DND-41 (cell line): Measurements from ENCODE around the gene CDH23.

Experiments
- ATAC-seq: fragments of 200-7000 bp; cut with Tn5 transposase; 3 replicates; pipeline ENCODE4 v1.9.1; 2021; ENCODE audit warnings: low read depth; ENCODE audit not compliant: insufficient read depth
- DNase-seq: peaks from one replicate; pipeline ENCODE4 v3.0.0-alpha.2; 2020
- H2AFZ ChIP-seq: 2 replicates; pipeline ENCODE4 v1.6.0; 2012; ENCODE audit warnings: low read depth, low read length
- H3K27ac ChIP-seq: 2 replicates; pipeline ENCODE4 v1.5.1; 2012; ENCODE audit warnings: low read length, inconsistent platforms
- H3K27me3 ChIP-seq: fragments of 200-600 bp; sonication (generic); 2 replicates; pipeline ENCODE4 v1.6.0; 2012; ENCODE audit warnings: low read length, mild to moderate bottlenecking, inconsistent platforms; ENCODE audit not compliant: insufficient read depth, poor library complexity
- H3K36me3 ChIP-seq: 2 replicates; pipeline ENCODE4 v1.5.1; 2012; ENCODE audit warnings: low read length, inconsistent platforms; ENCODE audit not compliant: insufficient read depth
- H3K4me1 ChIP-seq: 2 replicates; pipeline ENCODE4 v1.5.1; 2012; ENCODE audit warnings: mild to moderate bottlenecking, low read length; ENCODE audit not compliant: insufficient read depth
- H3K4me2 ChIP-seq: 2 replicates; pipeline ENCODE4 v1.6.0; 2012; ENCODE audit warnings: mild to moderate bottlenecking, moderate library complexity, low read length, inconsistent platforms; ENCODE audit not compliant: insufficient read depth
- H3K4me3 ChIP-seq, 2 experiments: fragments of 200-600 bp in 1 of 2; shearing (Covaris generic) in 1 of 2; 2 replicates each; pipeline ENCODE4 v1.5.1; 2012 to 2016; ENCODE audit warnings: inconsistent platforms in 2 of 2, low read length in 2 of 2, mild to moderate bottlenecking in 2 of 2, low read depth in 1 of 2, moderate library complexity in 1 of 2
- H3K79me2 ChIP-seq: 2 replicates; pipeline ENCODE4 v1.6.0; 2012; ENCODE audit warnings: low read length, inconsistent platforms; ENCODE audit not compliant: insufficient read depth
- H3K9ac ChIP-seq: 2 replicates; pipeline ENCODE4 v1.6.0; 2012; ENCODE audit warnings: low read depth, mild to moderate bottlenecking, inconsistent platforms, low read length, moderate library complexity
- H3K9me3 ChIP-seq: 2 replicates; pipeline ENCODE4 v1.5.1; 2012; ENCODE audit warnings: low read length, moderate library complexity, mild to moderate bottlenecking, inconsistent platforms; ENCODE audit not compliant: insufficient read depth, severe bottlenecking
- H4K20me1 ChIP-seq: 2 replicates; pipeline ENCODE4 v1.6.0; 2012; ENCODE audit warnings: low read length; ENCODE audit not compliant: insufficient read depth
- CTCF ChIP-seq: IDR thresholded peaks from 2 replicates; pipeline ENCODE4 v1.5.1; 2012; ENCODE audit warnings: borderline replicate concordance, low read length, moderate library complexity, mild to moderate bottlenecking; ENCODE audit not compliant: poor library complexity, severe bottlenecking; ENCODE audit errors: extremely low read depth
- EZH2 ChIP-seq: IDR thresholded peaks from 3 replicates; pipeline ENCODE4 v1.6.1; 2012; ENCODE audit warnings: borderline replicate concordance, low read depth, mild to moderate bottlenecking, moderate library complexity, low read length, inconsistent platforms; ENCODE audit not compliant: severe bottlenecking

CDH23 gene

DNA sequence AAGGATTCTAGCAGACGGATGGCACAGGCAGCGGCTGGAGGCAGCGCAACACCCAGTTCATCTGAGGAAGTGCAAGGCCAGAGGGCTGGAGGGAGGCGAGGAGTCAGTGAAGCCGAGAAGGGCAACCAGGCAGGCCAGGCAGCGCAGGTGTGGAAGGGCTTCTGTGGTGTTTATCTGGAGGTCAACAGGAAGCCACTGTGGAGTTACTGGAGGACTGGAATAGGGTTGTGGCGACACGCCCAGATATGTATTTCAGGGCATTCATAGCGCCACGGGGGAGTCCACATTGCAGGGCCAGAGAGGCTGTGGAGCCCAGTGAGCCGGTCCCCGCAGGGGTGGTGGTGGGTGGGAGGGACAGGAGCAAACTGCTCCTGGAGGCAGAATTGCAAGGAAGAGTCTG is 150.6 kb downstream of the CDH23 start:
- Histone ChIP-seq H2AFZ (no peak overlapping the region), H3K4me1 (no peaks in the 10 kb centered on the region), H3K36me3 (no peaks in the 10 kb centered on the region), H3K27ac (no peak overlapping the region), H3K4me2 (no peak overlapping the region), H3K27me3 (peaks cover 13% of the 10 kb centered on the region), H3K4me3 (no peak overlapping the region), H3K79me2 (no peaks in the 10 kb centered on the region), H3K9me3 (no peaks in the 10 kb centered on the region), H3K9ac (no peak overlapping the region), H4K20me1 (no peaks in the 10 kb centered on the region; the same call in 1 of the 2 replicates)
- DNase-seq (no peak), ATAC-seq (no peak)
- TF ChIP-seq CTCF (no peak), EZH2 (no peak)

DNA sequence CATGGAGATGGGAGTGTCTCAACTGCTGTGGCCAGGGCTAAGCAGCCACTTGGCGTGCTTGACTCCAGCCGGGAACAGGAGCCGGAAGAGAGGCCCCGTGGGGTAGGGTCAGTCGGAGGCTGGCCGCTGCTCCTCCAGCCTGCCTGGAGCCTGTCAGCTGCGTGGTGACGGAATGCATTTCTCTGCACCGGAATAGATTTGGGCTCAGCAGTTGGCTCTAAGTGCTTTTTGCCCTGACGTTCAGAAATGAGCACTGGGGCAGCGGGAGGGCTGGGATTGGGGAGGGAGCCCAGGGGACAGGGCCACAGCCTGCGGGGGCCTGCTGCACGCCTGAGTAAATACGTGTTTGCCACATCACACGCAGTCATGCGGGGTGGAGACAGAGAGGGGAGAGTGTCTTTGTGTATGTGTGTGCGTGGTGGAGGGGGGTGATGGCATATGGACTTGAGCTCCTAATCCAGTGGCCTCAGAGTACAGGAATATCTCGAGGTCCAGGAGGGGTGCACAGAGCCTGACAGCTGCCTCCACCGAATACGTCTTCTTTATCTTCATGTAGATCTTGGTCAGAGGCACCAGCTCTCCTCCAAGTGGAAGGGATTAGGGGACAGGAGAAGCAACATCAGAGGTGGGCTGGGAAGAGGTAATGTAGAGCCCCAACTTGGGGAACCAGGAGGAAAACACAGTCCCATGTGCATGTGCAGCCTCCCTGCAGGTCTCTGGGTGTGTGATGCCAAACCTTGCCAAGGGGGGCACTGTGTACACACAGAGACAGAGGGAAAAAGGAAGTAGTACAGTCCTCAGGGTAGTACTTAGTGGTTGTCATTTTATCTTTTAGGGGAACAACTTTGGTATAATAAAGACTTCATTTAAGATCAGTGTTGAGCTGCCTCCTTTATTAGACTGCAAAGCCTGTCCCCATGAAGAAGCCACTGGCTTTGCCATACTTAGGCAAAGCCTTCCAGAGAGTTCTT is 151.4 kb downstream of the CDH23 start:
- peaks cover 13% of the 10 kb centered on the region for H3K27me3 ChIP-seq
- no peaks in the 10 kb centered on the region for H3K9me3 ChIP-seq
- ATAC-seq (peak; percentile 86), DNase-seq (peak; percentile 44)
- no peak overlapping the region for H3K27ac ChIP-seq
- no peaks in the 10 kb centered on the region; the same call in 1 of the 2 replicates for H4K20me1 ChIP-seq
- no peak overlapping the region for H3K4me3 ChIP-seq
- TF ChIP-seq EZH2 (no peak), CTCF (peak; percentile 64)
- H3K79me2 ChIP-seq = no peaks in the 10 kb centered on the region
- no peaks in the 10 kb centered on the region for H3K4me1 ChIP-seq
- H3K36me3 ChIP-seq = no peaks in the 10 kb centered on the region
- H2AFZ ChIP-seq = no peak overlapping the region
- H3K4me2 ChIP-seq = no peak overlapping the region
- no peak overlapping the region for H3K9ac ChIP-seq

DNA sequence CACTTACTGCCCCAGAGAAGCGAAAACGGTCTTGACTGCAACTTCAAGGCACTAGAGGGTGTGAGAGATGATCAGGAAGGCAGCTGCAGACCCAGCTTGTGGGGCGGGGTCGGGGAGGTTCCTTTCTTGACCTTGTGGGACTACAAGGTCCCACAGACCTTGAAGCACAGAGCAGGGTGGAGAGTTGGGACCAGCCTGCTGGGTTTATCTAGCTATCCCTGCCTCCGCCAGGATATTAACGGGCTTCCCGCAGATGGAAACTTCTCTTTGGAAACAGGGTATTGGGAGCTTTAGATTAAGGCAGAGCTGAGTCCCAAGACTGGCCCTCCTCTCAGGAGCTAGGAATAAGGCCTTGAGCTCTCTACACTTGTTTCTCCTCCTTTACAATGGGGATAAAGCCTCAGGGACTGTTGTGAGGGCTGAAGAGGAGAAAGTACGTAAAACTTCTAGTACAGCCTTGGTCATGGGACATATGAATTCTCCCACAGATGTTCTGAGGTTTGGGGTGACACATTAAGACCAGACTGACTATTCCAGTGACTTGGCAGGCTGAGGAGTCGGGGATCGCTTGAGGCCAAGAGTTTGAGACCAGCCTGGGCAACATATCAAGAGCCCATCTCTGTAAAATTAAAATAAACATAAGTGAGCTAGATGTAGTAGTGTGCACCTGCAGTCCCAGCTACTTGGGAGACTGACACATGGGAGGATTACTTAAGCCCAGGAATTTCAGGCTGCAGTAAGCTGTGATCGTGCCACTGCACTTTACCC is 153.2 kb downstream of the CDH23 start:
- Histone ChIP-seq H3K9ac (no peak overlapping the region), H4K20me1 (no peaks in the 10 kb centered on the region; the same call in 1 of the 2 replicates), H2AFZ (no peak overlapping the region), H3K9me3 (no peaks in the 10 kb centered on the region), H3K4me3 (no peak overlapping the region), H3K4me2 (no peak overlapping the region), H3K4me1 (no peaks in the 10 kb centered on the region), H3K79me2 (no peaks in the 10 kb centered on the region), H3K36me3 (no peaks in the 10 kb centered on the region), H3K27ac (no peak overlapping the region), H3K27me3 (peaks cover 7% of the 10 kb centered on the region)
- DNase-seq (no peak), ATAC-seq (no peak)
- TF ChIP-seq CTCF (no peak), EZH2 (no peak)
